AG10803 (cell line): ENCODE results near the gene ZBBX.

Source experiments
- DNase-seq: peaks from one replicate; pipeline ENCODE4 v3.0.0; 2010; ENCODE audit warnings: low read depth
- H3K4me3 ChIP-seq: 2 replicates; pipeline ENCODE4 v1.5.1; 2011; ENCODE audit warnings: mild to moderate bottlenecking, low read length, control low read depth
- CTCF ChIP-seq: conservative IDR thresholded peaks from 2 replicates; pipeline ENCODE4 v1.5.1; 2011; ENCODE audit warnings: mild to moderate bottlenecking, low read length, control low read depth, inconsistent platforms

ZBBX gene

GRCh38 chr3:167350245-167350862 lies 29.7 kb downstream of the ZBBX start:
- peak; percentile 55 for TF ChIP-seq CTCF
- DNase-seq = peak; percentile 1

DNA sequence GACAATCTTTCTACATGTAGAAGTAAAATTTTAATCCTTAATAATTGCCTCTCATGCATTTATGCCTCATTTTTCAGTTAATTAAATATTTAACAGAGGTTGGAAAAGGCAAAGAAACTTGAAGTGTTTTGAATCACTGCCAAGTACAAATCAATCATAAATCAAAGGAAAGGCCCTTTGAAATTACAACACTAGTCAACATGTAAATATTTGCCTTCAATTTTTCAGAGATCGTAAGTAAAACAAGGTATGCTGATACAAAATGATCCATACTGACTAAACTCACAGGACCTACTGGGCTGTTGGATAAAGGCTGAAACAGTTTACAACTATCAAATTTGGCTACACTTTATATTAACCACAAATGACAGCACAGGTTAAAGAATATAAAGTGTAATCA lies 33.9 kb downstream of the ZBBX start:
- TF ChIP-seq CTCF = no peak
- DNase-seq = no peak
- H3K4me3 ChIP-seq = no peak overlapping the region

More at GRCh38 chr3:167350245-167350862, 29.7 kb downstream of the ZBBX start:
- H3K4me3 ChIP-seq = no peak overlapping the region

GRCh38 chr3:167330993-167331785 lies 48.9 kb downstream of the ZBBX start:
- H3K4me3 ChIP-seq = no peak overlapping the region
- no peak for TF ChIP-seq CTCF
- no peak for DNase-seq

DNA sequence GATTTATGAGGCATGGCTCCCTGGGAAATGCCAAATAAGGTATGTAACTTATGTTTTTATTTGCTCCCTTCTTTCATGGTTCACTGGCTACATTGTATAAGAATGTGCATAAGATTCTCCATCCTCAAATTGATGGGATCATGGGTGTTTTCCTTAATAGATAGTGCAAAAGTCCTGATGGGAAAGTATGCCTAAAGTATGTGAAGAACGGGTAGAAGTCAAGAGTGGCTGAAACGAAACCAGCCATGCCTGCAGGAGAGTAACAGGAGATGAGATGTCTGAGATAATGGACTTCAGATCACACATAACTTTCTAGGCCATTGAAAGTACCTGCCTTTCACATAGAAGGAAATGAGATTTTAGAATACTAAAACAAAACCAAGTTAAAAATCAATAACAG lies 56.5 kb downstream of the ZBBX start:
- no peak for DNase-seq
- H3K4me3 ChIP-seq = no peak overlapping the region
- no peak for TF ChIP-seq CTCF

- DNase-seq = no peak
- no peak for TF ChIP-seq CTCF
Observed at GRCh38 chr3:167318996-167319615, 61.0 kb downstream of the ZBBX start.

DNA sequence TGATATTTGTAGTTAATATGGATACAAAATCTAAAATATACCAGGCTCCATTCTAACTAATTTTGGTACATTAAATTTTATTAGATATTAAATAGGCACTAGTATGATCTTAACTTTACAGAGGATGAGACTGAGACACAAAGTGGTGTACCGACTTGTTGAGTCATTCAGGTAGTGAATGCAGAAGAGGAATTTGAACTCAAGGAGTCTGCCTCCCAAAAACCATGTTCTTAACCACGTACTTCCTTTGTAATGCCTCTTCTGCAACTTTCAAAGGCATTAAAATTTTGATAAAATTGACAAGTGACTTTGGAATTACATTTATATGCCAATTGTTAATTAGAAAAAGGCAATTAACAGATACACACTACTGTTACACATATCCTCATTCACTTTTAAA lies 61.8 kb downstream of the ZBBX start:
- no peak overlapping the region for H3K4me3 ChIP-seq
- DNase-seq = no peak
- TF ChIP-seq CTCF = no peak

More at GRCh38 chr3:167318996-167319615, 61.0 kb downstream of the ZBBX start:
- no peak overlapping the region for H3K4me3 ChIP-seq

DNA sequence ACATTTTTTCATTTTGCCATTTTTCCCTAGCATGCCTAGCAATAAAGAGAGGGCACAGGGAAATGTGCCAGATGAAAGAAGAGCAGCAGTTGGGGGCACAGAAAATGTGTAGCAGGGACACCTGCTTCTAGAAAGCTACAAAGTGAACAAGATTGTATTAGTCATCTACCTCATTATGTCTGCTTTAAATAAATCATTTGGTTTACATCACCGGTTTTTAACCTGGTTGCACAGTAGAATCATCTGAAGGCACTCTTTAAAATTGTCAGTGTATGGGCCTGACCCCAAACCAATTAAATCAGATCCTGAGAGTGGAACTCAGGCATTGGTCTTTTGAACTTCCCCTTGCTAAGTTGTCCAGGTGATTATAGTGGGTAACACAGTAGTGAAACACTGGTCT lies 73.8 kb downstream of the ZBBX start:
- no peak overlapping the region for H3K4me3 ChIP-seq
- no peak for TF ChIP-seq CTCF
- no peak for DNase-seq
